Chondrocyte (in vitro differentiated cells): ENCODE results near the gene DPP7. TPM values are rescaled to one million over a fixed set of nuclear protein-coding genes. Genes with fewer than 3 reads are reported as not detected.
"Not testable (repeated sequence)": the region's sequence is repeated elsewhere in the genome, so short reads cannot be mapped to it uniquely, and the experiment has no call there.

Experiments
- DNase-seq: peaks from one replicate; pipeline ENCODE4 v3.0.0; 2021; ENCODE audit warnings: mixed read lengths, low spot score
- H3K27ac Mint-ChIP-seq: one replicate; pipeline ENCODE4 v1.8.0; 2021; ENCODE audit warnings: mild to moderate bottlenecking, moderate library complexity, mixed read lengths; ENCODE audit not compliant: unreplicated experiment
- H3K27me3 Mint-ChIP-seq: 2 replicates; pipeline ENCODE4 v1.8.0; 2021; ENCODE audit warnings: low read depth, mixed read lengths
- H3K36me3 Mint-ChIP-seq: 2 replicates; pipeline ENCODE4 v1.8.0; 2021; ENCODE audit warnings: low read depth, mixed read lengths
- H3K4me1 Mint-ChIP-seq: 2 replicates; pipeline ENCODE4 v1.8.0; 2021; ENCODE audit warnings: low read depth, mild to moderate bottlenecking, mixed read lengths
- H3K4me3 Mint-ChIP-seq: one replicate; pipeline ENCODE4 v1.8.0; 2021; ENCODE audit warnings: mild to moderate bottlenecking, moderate library complexity, mixed read lengths; ENCODE audit not compliant: unreplicated experiment
- H3K9me3 Mint-ChIP-seq: 2 replicates; pipeline ENCODE4 v1.8.0; 2021; ENCODE audit warnings: low read depth, mixed read lengths
- total RNA-seq: library from RNA; stranded (reverse); gene quantifications from 3 replicates; pipeline ENCODE4 v1.2.1, GENCODE V29; 2021
- TF ChIP-seq, protein P1 (sequence below): fragments of 200-600 bp; sonication (generic); IDR thresholded peaks from 2 replicates; pipeline ENCODE4 v1.5.0; 2021; ENCODE audit warnings: antibody characterized with exemption, mild to moderate bottlenecking, moderate library complexity

Gene DPP7
- total RNA-seq, 1 donor from 2014 or later = 82.2 TPM

- peak overlapping the region; percentile 17 for H3K27ac Mint-ChIP-seq
- TF ChIP-seq, protein P1, sequence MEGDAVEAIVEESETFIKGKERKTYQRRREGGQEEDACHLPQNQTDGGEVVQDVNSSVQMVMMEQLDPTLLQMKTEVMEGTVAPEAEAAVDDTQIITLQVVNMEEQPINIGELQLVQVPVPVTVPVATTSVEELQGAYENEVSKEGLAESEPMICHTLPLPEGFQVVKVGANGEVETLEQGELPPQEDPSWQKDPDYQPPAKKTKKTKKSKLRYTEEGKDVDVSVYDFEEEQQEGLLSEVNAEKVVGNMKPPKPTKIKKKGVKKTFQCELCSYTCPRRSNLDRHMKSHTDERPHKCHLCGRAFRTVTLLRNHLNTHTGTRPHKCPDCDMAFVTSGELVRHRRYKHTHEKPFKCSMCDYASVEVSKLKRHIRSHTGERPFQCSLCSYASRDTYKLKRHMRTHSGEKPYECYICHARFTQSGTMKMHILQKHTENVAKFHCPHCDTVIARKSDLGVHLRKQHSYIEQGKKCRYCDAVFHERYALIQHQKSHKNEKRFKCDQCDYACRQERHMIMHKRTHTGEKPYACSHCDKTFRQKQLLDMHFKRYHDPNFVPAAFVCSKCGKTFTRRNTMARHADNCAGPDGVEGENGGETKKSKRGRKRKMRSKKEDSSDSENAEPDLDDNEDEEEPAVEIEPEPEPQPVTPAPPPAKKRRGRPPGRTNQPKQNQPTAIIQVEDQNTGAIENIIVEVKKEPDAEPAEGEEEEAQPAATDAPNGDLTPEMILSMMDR = no peak
- peak overlapping the region; percentile 75 for H3K4me3 Mint-ChIP-seq
- H3K4me1 Mint-ChIP-seq = peaks cover 26% of the 10 kb centered on the region
- H3K9me3 Mint-ChIP-seq = no peaks in the 10 kb centered on the region
- peak; percentile 50 for DNase-seq
- H3K36me3 Mint-ChIP-seq = no peaks in the 10 kb centered on the region
- H3K27me3 Mint-ChIP-seq = no peaks in the 10 kb centered on the region
Observed at GRCh38 chr9:137127301-137128157, 13.0 kb upstream of the DPP7 start.

DNA sequence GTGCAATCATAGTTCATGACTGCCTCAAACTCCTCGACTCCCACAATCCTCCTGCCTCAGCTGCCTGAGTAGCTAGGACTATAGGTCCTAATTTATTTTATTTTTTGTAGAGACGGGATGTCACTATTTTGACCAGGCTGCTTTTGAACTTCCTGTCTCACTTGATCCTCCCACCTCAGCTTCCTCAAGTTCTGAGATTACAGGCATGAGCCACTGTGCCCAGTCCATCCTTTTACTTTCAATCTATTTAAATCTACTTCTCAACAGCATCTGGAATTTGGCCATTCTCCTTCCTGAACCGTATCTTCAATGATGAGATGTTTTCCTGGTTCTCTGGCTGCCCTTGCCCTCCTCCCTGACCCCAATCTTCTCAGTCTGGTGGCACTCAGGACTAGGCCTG, 12.3 kb upstream of the DPP7 start:
- Mint-ChIP-seq H3K27me3 (no peaks in the 10 kb centered on the region), H3K36me3 (no peaks in the 10 kb centered on the region), H3K4me3 (no peak overlapping the region), H3K9me3 (no peaks in the 10 kb centered on the region), H3K27ac (peak overlapping the region; percentile 49), H3K4me1 (peaks cover 31% of the 10 kb centered on the region)
- TF ChIP-seq, protein P1 = no peak
- DNase-seq = no peak

- H3K4me3 Mint-ChIP-seq, H3K36me3 Mint-ChIP-seq, H3K27ac Mint-ChIP-seq, H3K9me3 Mint-ChIP-seq, DNase-seq, H3K27me3 Mint-ChIP-seq: not testable (repeated sequence)
- H3K4me1 Mint-ChIP-seq = peaks cover 28% of the 10 kb centered on the region
Observed at GRCh38 chr9:137123952-137124462, 9.5 kb upstream of the DPP7 start.

- H3K27me3 Mint-ChIP-seq = no peaks in the 10 kb centered on the region
- no peak overlapping the region for H3K4me3 Mint-ChIP-seq
- peaks cover 23% of the 10 kb centered on the region for H3K4me1 Mint-ChIP-seq
- no peak overlapping the region for H3K27ac Mint-ChIP-seq
- DNase-seq = no peak
- TF ChIP-seq, protein P1 = no peak
- H3K36me3 Mint-ChIP-seq = no peaks in the 10 kb centered on the region
- H3K9me3 Mint-ChIP-seq = no peaks in the 10 kb centered on the region
Observed at GRCh38 chr9:137123468-137123837, 8.9 kb upstream of the DPP7 start.

- H3K4me3 Mint-ChIP-seq, H3K36me3 Mint-ChIP-seq, H3K27me3 Mint-ChIP-seq, H3K9me3 Mint-ChIP-seq, H3K27ac Mint-ChIP-seq, DNase-seq: not testable (repeated sequence)
- H3K4me1 Mint-ChIP-seq = peaks cover 17% of the 10 kb centered on the region
Observed at GRCh38 chr9:137122796-137123467, 8.4 kb upstream of the DPP7 start.

DNA sequence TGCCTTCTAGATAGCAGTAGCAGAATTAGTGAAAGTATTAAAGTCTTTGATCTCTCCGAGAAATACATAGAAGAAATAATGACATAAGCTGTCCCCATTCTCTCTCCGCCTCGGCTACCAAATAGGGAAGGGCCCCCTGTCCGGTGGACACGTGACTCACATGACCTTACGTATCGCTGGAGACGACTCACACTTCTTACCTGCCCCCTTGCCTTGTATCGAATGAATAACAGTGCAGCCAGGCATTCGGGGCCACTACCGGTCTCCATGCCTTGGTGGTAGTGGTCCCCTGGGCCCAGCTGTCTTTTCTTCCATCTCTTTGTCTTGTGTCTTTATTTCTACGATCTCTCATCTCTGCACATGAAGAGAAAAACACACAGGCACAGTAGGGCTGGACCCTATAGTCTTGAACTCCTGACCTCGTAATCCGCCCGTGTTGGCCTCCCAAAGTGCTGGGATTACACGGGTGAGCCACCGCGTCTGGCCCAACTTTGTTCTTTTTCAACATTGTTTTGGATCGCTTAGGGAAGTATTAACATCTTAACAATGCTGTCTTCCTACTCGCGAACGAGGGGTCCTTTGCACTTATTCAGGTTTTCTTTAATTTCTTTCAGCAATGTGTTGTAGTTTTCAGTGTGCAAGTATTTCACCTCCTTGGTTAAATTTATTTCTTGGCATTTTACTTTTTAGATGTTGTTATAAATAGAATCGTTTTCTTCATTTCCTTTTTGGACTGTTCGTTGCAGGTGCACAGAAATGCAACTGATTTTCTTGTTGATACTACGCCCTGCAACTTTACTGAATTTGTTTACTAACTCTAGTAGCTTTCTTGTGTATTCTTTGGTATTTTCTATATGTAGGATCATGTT, 7.6 kb upstream of the DPP7 start:
- H3K4me3 Mint-ChIP-seq, H3K9me3 Mint-ChIP-seq, H3K36me3 Mint-ChIP-seq, H3K4me1 Mint-ChIP-seq, H3K27me3 Mint-ChIP-seq, DNase-seq, H3K27ac Mint-ChIP-seq: not testable (repeated sequence)

DNA sequence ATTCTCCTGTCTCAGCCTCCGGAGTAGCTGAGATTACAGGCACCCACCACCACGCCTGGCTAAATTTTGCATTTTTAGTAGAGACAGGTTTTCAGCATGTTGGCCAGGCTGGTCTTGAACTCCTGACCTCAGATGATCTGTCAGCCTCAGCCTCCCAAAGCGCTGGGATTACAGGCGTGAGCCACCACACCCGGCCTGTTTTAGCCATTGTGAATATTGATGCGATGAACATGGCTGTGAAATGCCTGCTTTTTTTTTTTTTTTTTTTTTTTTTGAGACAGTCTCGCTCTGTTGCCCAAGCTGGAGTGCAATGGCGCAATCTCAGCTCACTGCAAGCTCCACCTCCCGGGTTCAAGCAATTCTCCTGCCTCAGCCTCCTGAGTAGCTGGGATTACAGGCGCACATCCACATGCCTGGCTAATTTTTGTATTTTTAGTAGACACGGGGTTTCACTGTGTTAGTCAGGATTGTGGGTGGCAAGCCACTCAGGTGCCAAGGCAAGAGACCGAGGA, 3.6 kb upstream of the DPP7 start:
- H3K4me1 Mint-ChIP-seq, DNase-seq, H3K9me3 Mint-ChIP-seq, H3K27me3 Mint-ChIP-seq, H3K4me3 Mint-ChIP-seq, H3K36me3 Mint-ChIP-seq, H3K27ac Mint-ChIP-seq: not testable (repeated sequence)
